ENCODE measurements around the gene TMEM91.

DNA sequence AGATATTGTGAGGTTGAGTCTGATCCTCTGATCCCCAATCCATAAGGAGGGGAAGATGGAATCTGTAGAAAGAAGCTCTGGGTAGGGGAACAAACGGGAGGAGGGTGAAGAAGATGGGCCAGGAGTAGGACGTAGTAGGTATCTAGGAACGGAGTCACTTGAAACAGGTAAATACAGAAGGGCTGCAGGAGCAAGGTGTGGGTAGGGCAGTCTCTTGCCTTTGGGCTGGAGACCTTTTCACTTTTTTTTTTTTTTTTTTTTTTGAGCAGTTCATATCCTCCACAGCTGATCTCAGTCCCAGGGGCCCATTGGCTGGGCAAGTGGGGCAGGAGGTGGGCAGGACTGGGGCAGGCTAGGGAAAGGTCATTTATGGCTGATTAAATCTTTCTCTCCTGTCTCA lies 22.8 kb downstream of the TMEM91 start:
- TF ChIP-seq, protein P1, sequence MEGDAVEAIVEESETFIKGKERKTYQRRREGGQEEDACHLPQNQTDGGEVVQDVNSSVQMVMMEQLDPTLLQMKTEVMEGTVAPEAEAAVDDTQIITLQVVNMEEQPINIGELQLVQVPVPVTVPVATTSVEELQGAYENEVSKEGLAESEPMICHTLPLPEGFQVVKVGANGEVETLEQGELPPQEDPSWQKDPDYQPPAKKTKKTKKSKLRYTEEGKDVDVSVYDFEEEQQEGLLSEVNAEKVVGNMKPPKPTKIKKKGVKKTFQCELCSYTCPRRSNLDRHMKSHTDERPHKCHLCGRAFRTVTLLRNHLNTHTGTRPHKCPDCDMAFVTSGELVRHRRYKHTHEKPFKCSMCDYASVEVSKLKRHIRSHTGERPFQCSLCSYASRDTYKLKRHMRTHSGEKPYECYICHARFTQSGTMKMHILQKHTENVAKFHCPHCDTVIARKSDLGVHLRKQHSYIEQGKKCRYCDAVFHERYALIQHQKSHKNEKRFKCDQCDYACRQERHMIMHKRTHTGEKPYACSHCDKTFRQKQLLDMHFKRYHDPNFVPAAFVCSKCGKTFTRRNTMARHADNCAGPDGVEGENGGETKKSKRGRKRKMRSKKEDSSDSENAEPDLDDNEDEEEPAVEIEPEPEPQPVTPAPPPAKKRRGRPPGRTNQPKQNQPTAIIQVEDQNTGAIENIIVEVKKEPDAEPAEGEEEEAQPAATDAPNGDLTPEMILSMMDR (IDR thresholded peaks at IDR 0.05; ENCODE audit: poor library complexity): no peak
- TF ChIP-seq EZH2 (IDR thresholded peaks at IDR 0.05; ENCODE audit: borderline replicate concordance): no peak
- no peak for TF ChIP-seq EZH2phosphoT487 (IDR thresholded peaks at IDR 0.05; ENCODE audit: low read depth, severe bottlenecking, unreplicated experiment)
